Stimulated activated CD8-positive, alpha-beta memory T cell treated with anti-CD3 and anti-CD28 coated beads, Interleukin-4, amount 100 ng/mL, for 24 hours (primary cell): ENCODE data around the gene RUSF1.
"Not testable (repeated sequence)": the region's sequence is repeated elsewhere in the genome, so short reads cannot be mapped to it uniquely, and the experiment has no call there.

Experiments
- DNase-seq: peaks from one replicate; pipeline ENCODE4 v3.0.0-alpha.2; 2020; ENCODE audit warnings: low read depth

Gene RUSF1

DNA sequence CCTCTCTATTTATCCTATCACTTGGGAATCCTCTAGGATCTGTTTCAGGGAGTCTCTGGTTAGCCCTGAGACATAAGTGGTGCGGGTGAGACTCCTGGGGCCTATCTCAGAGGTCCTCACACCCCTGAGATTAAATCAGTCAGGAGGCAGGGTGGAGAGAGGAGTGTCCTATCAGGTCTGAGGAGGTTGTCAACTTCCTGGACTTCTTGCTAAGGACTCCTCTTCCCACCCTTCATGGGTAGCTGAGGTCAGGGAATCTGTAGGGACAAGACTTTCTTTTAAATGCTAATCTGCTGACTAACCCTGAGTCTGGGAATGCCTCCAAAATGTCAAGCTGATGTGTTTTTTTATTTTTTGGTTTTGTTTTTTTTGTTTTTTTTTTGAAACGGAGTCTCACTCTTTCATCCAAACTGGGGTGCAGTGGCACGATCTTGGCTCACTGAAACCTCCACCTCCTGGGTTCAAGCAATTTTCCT lies 55.5 kb downstream of the RUSF1 start:
- DNase-seq, result no peak

- DNase-seq, result no peak
Observed at GRCh38 chr16:31451681-31452351, 56.4 kb downstream of the RUSF1 start.

- no peak for DNase-seq
Observed at GRCh38 chr16:31451201-31451600, 57.0 kb downstream of the RUSF1 start.

DNA sequence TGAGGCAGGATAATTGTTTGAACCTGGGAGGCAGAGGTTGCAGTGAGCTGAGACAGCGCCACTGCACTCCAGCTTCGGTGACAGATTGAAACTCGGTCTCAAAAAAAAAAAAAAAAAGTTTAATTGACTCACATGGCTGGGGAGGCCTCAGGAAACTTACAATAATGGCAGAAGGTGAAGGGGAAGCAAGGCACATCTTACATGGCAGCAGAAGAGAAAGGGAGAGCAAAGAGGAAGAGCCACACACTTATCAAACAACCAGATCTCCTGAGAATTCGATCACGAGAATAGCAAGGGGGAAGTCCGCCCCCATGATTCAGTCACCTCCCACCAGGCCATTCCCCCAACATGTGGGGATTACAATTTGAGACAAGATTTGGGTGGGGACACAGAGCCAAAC lies 62.3 kb downstream of the RUSF1 start:
- not testable (repeated sequence) for DNase-seq

- DNase-seq, result no peak
Observed at GRCh38 chr16:31441956-31442355, 66.2 kb downstream of the RUSF1 start.

DNA sequence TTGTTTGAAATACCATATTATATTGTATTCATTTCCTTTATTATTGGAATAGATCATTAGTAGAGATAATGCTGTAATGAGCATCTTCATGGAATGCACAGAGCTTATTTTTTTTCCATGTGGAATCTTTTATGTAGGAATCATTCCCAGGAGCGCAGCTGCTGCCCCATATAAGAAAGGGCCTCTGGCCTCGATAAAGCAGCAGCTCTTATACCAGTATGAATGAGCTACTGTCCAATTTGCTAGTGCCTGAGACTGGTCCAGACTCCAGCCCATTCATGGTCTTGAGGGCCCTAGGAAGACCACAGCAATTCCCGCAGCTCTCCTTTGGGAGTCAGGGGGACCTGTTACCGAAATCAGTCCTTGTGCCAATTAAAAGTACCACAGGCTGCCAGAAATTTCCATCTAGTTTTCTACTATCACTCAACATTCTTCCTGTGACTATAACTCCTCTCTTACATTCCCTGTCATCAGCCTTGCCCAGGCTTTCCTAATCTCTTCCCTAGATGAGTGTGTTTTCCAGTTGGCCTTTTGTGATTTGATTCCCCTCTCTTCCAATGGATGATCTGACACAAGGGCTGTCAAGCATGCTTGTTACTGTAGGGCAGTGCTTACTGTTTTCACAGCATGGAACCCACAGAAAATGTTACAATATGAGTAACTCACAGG lies 67.5 kb downstream of the RUSF1 start:
- DNase-seq, result no peak

- DNase-seq, result no peak
Observed at GRCh38 chr16:31439519-31439918, 68.7 kb downstream of the RUSF1 start.
